RPMI7951 (cell line): ENCODE data around the gene UMODL1. TPM values are rescaled to one million over a fixed set of nuclear protein-coding genes. Genes with fewer than 3 reads are reported as not detected.

ENCODE experiments used
- DNase-seq: peaks from one replicate; pipeline ENCODE4 v3.0.0-alpha.2; 2012; ENCODE audit warnings: low read depth
- total RNA-seq: library from RNA; depleted of rRNA; stranded (reverse); fragments of >200 nt; shearing (Covaris generic); gene quantifications from 2 replicates; pipeline ENCODE4 v1.2.3, GENCODE V29; 2014

UMODL1 gene
- total RNA-seq, 1 experiment from 2014 or later = not detected

- DNase-seq = peak; percentile 96
Observed at GRCh38 chr21:42097860-42098454, 26.8 kb downstream of the UMODL1 start.

- DNase-seq = no peak
Observed at GRCh38 chr21:42098957-42099505, 27.9 kb downstream of the UMODL1 start.

- DNase-seq = no peak
Observed at GRCh38 chr21:42101246-42101645, 30.1 kb downstream of the UMODL1 start.

- peak; percentile 39 for DNase-seq
Observed at GRCh38 chr21:42102076-42102475, 31.0 kb downstream of the UMODL1 start.

GRCh38 chr21:42102526-42102925 is 31.4 kb downstream of the UMODL1 start:
- no peak for DNase-seq

GRCh38 chr21:42102991-42103390 is 31.9 kb downstream of the UMODL1 start:
- DNase-seq = no peak

- no peak for DNase-seq
Observed at GRCh38 chr21:42103843-42104242, 32.7 kb downstream of the UMODL1 start.

GRCh38 chr21:42105476-42106315 is 34.6 kb downstream of the UMODL1 start:
- DNase-seq = no peak

GRCh38 chr21:42106425-42106824 is 35.3 kb downstream of the UMODL1 start:
- no peak for DNase-seq

GRCh38 chr21:42107177-42107880 is 36.2 kb downstream of the UMODL1 start:
- no peak for DNase-seq

- peak; percentile 53 for DNase-seq
Observed at GRCh38 chr21:42107881-42108553, 36.9 kb downstream of the UMODL1 start.

GRCh38 chr21:42108554-42109340 is 37.6 kb downstream of the UMODL1 start:
- DNase-seq = no peak

GRCh38 chr21:42109473-42109872 is 38.4 kb downstream of the UMODL1 start:
- DNase-seq = no peak

- DNase-seq = no peak
Observed at GRCh38 chr21:42109873-42110525, 38.9 kb downstream of the UMODL1 start.

- DNase-seq = no peak
Observed at GRCh38 chr21:42110691-42111469, 39.8 kb downstream of the UMODL1 start.

GRCh38 chr21:42111470-42111743 is 40.3 kb downstream of the UMODL1 start:
- DNase-seq = no peak

- no peak for DNase-seq
Observed at GRCh38 chr21:42111811-42112210, 40.7 kb downstream of the UMODL1 start.

- no peak for DNase-seq
Observed at GRCh38 chr21:42112238-42112637, 41.1 kb downstream of the UMODL1 start.

- DNase-seq = no peak
Observed at GRCh38 chr21:42112857-42113256, 41.7 kb downstream of the UMODL1 start.

- DNase-seq = peak; percentile 81
Observed at GRCh38 chr21:42113926-42114409, 42.9 kb downstream of the UMODL1 start.
